Left kidney (tissue), 2 donors: ENCODE measurements around the gene BRINP1. TPM values are rescaled to one million over a fixed set of nuclear protein-coding genes. Genes with fewer than 3 reads are reported as not detected.

Experiments
- DNase-seq: peaks from one replicate; pipeline ENCODE4 v3.0.0-alpha.2; 2013
- polyA plus RNA-seq: library from polyadenylated mRNA; unstranded; fragments of 120-200 nt; gene quantifications from one replicate; pipeline ENCODE4 v1.2.1, GENCODE V29; 2013; ENCODE audit not compliant: insufficient read length

BRINP1 gene
- polyA plus RNA-seq, 1 donor: 8.4 TPM

DNA sequence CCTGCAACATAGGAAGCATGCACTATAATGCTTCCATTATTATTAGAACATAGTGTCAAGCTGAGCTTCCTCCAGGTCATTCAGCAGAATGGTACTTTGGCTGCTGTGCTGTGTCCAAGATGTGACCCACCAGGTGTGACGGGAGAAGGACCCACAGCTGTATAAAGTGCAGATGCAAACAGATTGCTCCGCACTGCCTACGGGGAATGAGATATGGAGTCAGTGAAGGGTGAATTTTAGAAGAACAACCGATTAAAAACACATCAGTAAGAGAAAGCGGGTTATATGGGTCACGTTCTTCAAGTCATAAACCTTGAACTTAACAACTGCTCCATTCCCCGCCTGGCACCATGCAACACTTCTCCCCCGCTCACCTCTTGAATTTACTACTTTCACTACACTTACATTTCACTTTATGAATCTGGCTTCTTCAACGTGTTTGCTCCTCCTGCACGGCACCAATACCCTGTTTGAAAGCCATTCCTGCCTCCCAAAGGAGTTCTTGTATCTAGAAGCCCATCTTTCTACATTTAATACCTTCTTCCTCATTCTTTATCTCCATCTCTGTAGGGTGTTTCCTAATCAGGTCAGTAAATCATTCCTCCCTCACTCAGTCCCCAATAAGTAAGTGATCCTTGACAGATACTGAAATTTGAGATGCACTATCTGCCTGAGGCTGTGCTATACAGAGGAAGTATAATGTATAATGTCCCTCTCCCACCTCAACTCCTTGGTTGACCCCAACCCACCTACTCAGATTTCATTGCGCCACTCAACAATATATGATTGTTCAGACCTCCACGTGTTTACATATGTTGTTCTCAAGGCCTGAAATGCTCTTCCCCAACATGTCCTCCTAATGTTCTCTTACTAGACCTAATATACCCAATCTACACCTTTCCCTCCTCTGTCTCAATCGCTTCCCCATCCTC, 25.9 kb downstream of the BRINP1 start:
- peak; percentile 56 for DNase-seq

GRCh38 chr9:119339056-119339455, 30.2 kb downstream of the BRINP1 start:
- DNase-seq: no peak

GRCh38 chr9:119337573-119337972, 31.7 kb downstream of the BRINP1 start:
- DNase-seq: no peak

DNA sequence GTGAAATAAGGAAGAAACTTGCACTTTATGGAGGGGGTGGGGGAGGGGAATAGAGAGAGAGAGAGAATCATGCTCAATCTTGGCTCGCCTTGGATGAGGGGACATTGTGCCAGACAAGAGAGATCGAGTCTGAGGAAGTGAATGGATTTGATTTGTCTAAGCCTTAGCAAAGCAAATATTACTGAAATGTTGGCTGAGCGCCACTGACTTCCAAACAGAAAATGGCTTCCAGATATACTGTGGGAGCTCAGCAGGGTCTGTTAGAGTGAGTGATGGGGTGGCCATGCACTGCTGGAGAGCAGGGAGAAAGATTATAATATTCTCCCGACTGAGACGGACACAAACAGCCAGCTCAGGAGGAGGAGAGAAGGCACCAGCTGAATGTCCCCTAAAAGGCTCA, 34.5 kb downstream of the BRINP1 start:
- no peak for DNase-seq

DNA sequence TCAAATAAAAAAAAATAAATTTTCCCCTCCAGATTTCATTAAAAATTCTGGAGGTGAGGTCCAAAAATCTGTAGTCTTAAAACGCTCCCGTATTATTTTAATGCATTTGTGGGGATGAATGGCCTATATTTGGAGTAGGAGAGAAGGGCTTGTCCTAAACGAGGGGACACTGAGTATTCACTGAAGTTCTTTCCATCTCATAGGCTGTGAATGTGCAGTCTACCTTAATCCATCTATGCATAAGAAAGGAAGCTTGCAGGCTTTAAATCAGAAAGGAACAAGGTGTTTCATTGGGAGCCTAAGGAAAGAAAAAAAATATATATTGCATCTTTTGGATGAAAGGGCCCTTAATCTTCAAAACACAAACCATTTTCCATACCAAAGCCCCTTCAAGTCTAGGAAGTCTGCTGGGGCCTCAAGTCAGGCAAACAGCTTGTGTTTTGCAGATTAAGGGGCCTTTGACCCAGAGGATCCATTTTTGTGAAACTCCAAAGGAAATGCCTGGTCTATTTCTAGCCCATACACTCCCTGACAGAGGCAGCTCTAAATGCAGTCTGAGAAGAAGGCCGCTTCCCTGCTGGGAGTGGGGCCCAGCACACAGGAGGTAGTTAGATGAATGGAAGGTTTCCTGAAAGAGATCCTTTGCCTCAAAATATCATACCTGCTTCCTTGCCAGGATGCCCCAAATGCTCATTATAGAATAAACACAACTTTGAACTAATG, 35.6 kb downstream of the BRINP1 start:
- DNase-seq: no peak

DNA sequence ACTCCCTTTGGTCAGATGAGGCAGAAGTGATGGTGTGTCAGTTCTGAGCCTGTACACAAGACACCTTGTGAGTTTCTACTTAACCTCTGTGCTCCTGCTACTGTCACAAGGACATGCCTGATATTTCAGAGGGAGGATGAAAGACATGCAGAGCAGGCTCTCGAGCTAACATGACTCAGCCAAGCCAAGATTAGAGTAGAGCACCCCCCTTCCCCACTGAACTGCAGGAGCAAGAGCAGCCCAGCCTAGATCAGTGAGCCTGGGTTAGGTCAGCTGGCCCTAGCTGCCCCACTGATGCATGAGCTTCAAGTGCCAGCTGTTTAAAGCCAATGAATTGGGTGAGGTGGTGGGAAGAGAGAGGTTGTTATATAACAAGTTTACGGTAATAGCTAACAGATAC, 36.7 kb downstream of the BRINP1 start:
- no peak for DNase-seq

DNA sequence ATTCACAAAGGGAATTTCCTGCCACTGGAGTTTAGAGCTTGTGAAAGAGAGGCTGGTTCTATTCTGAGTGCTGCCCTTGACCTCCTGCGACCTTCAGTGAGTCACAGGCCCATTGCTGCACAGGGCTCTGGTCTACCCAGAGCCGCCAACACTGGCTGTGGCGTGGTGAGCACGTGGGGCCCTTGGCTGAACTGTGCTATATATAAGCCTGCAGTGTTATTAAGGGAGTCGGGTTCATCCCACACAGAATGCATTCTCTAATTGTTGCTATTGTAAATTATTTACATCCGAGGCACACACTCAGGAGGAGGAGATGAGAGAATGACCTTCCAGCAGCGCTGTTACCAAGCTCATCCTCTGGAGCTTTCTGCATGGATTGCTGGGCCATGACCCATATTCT, 47.1 kb downstream of the BRINP1 start:
- peak; percentile 62 for DNase-seq

GRCh38 chr9:119318371-119318770, 50.9 kb downstream of the BRINP1 start:
- no peak for DNase-seq

DNA sequence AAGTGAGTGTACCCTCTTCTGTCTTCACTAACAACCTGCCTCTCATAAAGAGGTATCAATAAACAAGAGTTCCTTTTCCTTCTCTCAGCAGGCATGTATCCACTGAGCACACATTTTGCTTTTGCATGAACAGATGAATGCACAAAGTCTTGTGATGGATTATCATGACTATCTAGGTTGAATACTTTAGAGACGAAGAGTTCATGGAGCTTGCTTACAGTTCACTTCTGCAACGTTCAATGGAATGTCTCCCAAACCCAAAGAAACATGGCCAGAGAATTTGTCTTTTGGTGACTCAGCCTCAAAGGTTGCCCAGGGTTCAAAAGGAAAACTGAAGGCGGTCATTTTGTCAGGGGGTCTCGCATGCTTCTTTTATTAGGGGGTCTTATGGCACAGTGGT, 55.4 kb downstream of the BRINP1 start:
- DNase-seq: no peak

DNA sequence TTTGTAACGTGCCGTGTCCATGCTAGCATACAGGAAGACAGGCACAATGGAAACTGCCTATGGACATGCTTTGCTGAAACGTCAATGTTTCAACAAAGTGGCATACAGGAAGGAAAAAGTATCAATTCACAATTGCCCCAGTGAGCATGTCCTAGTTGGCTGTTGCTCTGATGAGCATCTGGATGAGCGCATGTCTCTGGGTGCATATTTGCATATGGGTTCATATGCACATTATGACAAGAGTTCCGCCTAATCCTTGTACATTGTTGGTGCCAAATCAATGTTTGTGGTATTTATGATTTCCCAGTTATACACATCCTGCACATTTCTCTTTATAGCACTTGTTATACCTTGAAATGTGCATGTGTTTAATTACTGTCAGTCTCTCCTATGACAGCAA, 58.5 kb downstream of the BRINP1 start:
- no peak for DNase-seq

GRCh38 chr9:119307471-119307870, 61.8 kb downstream of the BRINP1 start:
- no peak for DNase-seq

DNA sequence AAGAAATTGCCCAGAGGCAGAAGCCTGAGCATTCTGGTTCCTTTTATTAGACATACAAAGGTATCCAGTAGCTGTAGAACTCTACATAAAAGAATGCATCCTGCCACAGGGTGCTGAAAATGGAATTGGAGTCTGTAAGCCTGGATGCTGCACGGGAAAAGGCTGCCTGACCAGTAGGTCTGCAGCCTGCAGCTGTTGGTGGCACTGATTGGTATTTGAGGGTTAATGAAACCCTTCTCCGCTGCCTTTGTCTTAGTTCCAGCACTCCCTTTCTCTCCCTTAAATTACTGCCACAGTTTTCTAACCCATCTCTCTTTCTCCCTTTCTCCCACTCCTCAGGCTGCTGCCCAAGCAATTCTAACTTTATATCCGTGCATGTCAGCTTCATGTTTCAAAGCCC, 64.7 kb downstream of the BRINP1 start:
- no peak for DNase-seq

DNA sequence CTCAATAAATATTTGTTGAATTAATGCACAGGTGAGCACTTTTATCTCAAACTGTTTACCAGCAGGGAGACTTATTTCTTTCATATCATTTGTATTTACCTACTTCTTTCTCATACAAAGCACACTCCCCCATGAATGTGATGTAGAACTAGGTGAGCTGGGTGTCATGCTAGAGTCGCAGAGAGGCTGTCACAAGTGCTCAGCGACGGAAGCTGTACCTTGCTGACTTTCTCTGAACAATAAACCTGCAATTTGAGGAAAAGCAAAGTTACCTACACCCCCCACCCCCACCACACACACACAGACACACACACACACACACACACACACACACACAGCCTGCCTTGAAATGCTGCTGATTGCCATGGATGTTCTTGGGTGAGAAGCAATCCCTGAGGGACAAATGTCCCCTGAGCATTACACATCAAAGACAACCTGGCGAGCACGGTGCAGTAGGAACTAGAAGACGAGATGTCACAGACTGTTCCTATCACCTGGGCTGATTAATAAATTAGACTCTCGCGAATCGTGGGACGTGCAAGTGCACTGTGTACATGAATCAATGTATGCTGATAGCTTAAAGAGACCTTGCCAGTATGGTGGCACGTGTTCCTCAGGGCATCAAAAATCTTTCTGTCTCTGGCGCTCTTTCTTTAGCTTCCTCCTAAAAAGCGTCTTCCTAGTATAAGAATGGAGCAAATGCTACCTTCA, 66.1 kb downstream of the BRINP1 start:
- no peak for DNase-seq

DNA sequence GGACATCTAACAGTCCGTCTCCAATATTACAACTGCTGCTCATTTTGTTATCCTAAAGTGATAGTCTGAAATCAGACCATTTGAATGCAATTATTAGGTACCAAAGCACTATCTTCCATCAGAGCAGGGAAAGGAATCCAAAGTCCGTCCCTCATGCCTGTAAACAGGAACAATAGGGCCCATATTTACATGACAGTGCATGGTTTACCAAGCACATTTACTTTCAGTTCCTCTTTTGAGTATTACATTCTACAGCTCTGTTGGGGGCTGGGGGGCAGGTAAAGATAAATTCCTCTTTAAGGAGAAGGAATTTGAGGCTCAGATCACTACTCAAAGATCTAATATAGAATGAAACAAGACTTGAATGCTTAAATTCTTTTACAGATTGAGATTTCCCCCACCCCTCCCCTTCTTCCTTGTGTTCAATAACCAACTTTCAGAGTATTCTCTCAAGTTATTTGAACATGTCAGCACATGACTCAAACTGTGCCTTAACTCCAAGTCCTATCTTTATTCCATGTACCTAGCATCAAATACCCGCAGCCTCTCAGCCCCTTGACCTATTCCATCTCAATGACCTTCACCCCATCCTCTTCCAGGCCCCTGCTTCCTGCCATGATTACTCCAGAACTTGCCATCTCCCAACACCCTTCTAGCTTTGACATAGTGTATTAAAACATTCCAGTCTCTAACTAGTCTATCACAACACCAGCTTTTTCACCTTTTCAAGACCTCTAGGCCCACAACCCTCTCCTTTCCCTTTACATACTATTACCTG, 71.0 kb downstream of the BRINP1 start:
- DNase-seq: no peak

GRCh38 chr9:119291554-119291953, 77.7 kb downstream of the BRINP1 start:
- no peak for DNase-seq

- DNase-seq: peak; percentile 48
These were observed 79.3 kb downstream of the BRINP1 start for GRCh38 chr9:119289740-119290433.

DNA sequence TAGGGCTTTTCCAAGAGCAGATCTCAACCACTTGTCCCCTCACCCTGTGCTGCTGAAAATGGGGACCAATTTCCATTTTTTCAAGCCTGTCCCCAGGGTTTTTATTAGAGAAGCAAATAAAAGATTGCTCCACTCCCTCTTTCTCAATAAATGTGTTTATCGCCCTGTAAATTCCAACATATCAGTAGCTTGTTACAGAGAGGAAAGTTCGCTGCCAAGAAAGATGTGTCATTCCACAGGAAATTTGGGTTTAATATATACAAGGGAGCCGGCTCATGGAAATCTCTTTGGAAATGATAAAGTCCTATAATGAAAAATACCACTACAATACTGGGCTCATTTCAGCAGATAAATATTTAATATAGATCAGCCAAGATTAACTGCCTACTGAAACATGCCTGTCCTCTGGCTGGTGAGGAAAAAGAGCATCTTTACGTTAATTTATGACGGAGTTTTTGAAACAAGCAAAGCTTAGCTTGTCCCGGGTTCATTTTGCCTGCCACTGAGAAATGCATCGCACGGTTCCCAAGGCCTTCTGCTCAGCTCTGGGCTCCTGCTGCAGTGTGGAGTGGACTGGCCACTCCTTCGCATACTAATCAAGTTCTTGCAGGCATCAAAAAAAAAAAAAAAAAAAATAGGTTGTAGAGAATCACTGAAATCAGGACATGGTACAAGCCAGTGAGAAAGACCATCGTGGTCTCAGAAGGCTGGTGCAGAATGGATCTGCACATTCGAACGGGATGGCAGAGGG, 84.5 kb downstream of the BRINP1 start:
- DNase-seq: no peak

DNA sequence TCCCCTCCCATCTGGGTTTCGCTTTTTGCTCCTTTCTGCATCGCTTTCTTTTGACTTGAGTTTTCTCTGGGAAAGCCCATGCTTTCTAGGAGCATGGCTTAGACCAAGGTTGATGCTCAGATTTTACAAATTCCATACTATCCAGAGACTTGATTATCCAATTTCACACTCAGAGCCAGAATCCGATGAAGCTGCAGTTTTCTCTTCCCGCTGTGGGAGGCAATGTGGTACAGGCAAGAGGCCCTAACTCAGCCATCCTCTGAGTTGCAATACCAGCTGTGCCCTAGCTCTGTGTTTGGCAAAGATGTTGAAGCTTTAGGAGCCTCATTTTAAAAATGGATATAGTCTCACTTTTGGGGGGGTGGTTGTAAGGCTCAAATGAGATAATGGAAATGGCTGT, 85.1 kb downstream of the BRINP1 start:
- no peak for DNase-seq

DNA sequence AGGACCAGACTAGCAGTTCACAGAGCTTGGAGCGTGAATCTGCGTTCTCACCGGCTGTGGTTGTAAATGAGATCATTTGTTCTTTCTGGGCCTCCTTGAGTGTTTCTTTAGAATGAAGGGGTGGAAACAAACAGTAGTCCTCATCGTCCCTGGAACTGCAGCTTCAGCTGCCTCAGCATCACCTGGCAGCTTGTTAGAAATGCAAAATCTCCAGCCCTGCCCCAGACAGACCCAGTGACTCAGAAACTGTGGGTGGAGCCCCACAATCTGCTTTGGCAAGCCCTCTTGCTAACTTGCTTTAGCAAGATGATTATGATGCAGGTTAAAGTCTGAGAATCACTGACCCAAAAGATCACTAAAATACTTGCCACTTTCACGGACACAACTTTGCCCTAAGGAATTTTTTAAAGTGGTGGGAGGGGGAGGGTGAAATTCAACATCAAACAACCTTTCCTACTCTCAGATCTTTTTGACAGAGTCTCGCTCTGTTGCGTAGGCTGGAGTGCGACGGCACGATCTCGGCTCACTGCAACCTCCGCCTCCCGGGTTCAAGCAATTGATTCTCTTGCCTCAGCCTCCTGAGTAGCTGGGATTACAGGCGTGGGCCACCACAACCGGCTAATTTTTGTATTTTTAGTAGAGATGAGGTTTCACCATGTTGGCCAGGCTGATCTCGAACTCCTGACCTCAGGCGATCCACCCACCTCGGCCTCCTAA, 86.0 kb downstream of the BRINP1 start:
- no peak for DNase-seq
